Measurements from ENCODE around the gene TNS2.

DNA sequence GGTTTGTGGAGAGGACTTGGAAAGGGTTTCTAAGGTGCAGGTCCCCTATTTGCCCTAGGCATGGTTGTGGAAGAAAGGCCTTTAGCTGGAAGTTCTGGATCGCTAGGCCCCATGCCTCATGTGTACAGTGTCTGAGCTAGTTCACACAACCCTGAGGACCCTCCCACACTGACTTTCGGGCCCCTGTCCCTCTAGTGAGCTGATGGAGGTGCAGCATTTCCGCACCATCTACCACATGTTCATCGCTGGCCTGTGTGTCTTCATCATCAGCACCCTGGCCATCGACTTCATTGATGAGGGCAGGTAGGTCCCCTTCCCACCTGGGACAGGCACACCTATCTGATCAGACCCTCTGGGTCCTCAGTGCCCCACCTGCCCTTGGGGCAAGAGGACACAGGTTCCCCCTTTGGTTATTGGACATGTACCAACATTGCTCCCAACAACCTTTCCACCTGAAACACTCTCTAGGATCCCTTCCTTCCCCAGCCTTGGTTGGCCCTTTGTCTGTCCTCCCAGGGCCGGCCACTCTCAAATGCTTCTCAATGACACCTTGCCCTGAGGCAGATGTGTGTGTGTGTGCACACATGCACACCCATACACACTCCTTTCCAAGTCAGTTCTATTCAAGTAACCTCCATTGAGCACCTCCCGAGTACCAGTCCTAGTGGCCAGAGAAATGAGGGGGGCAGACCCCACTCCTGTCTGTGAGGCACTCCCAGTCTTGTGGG lies 56.0 kb downstream of the TNS2 start:
- TF ChIP-seq CTCF (IDR thresholded peaks at IDR 0.05) (no peak), EP300 (IDR thresholded peaks at IDR 0.05; ENCODE audit: low read depth) (no peak)

Data from transverse colon (tissue), 3 donors.